Ovary (tissue), 3 donors: ENCODE data around the gene ZSWIM8.

Experiments used
- EP300 ChIP-seq: sonication (generic); formaldehyde crosslinking; IDR thresholded peaks from one replicate; pipeline ENCODE4 v1.6.1; 2017; ENCODE audit warnings: antibody characterized with exemption
- POLR2A ChIP-seq: fragments of 450-650 bp; IDR thresholded peaks from one replicate; pipeline ENCODE4 v1.6.1; 2017; ENCODE audit warnings: antibody characterized with exemption, mild to moderate bottlenecking, moderate library complexity
- TF ChIP-seq, protein P1 (sequence below), 3 donors: fragments of 450-650 bp in 2 of 3; fragments of 200-600 bp in 1 of 3; IDR thresholded peaks; one replicate each; pipeline versions ENCODE4 v1.5.1 to v1.8.0; 2016 to 2022; ENCODE audit warnings: antibody characterized with exemption in 3 of 3, mild to moderate bottlenecking in 1 of 3
- donor health status: DM: no; HTN: no; CAD: no.

DNA sequence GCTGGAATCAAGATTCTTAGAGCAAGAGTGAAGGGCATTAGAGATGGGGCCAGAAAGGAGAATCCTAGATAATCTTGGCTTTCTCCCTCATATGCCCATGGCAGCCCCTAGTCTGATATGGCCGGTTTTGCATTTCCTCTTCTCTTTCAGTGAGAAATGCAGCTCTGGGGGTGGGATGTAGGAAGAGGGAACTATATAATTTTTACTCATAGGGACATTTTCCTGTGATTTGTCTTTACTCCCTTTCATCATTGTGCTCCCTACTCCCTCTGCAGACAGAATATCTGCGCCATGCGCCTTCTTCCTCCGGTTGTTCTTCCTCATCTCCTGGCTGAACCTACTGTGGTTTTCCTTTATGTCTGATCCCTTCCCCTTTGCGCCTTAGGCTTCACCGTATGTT, 20.3 kb upstream of the ZSWIM8 start:
- TF ChIP-seq EP300 = no peak
- TF ChIP-seq, protein P1, sequence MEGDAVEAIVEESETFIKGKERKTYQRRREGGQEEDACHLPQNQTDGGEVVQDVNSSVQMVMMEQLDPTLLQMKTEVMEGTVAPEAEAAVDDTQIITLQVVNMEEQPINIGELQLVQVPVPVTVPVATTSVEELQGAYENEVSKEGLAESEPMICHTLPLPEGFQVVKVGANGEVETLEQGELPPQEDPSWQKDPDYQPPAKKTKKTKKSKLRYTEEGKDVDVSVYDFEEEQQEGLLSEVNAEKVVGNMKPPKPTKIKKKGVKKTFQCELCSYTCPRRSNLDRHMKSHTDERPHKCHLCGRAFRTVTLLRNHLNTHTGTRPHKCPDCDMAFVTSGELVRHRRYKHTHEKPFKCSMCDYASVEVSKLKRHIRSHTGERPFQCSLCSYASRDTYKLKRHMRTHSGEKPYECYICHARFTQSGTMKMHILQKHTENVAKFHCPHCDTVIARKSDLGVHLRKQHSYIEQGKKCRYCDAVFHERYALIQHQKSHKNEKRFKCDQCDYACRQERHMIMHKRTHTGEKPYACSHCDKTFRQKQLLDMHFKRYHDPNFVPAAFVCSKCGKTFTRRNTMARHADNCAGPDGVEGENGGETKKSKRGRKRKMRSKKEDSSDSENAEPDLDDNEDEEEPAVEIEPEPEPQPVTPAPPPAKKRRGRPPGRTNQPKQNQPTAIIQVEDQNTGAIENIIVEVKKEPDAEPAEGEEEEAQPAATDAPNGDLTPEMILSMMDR (IDR thresholded peaks at IDR 0.05) = no peak
- TF ChIP-seq POLR2A = no peak
